HTR-8/SVneo (cell line): ENCODE results near the gene GIMD1.
A peak's percentile ranks its signal among the peaks of the same experiment; 100 is the strongest.

Source experiments
- DNase-seq: peaks from one replicate; pipeline ENCODE4 v3.0.0; 2011; ENCODE audit warnings: low spot score, mixed read lengths; ENCODE audit not compliant: insufficient read length
- FAIRE-seq: peaks from 2 replicates; lab custom pipeline; 2011; peaks lifted over from hg19 to GRCh38; lab: Jason Lieb, UNC

GIMD1 gene

GRCh38 chr4:106315968-106316772 is 52.4 kb downstream of the GIMD1 start, which contains the start of the genes AIMP1 and TBCK:
TSS of gene AIMP1 (plus strand) at chr4:106316550. CDS start at chr4:106325010, 8,460 bp downstream.
TSS of gene TBCK (minus strand) at chr4:106316209. CDS start at chr4:106308960, 7,249 bp downstream.
- no peak for FAIRE-seq
- peak; percentile 67 for DNase-seq

GRCh38 chr4:106315476-106315967 is 53.1 kb downstream of the GIMD1 start:
- no peak for DNase-seq
- FAIRE-seq: no peak

- FAIRE-seq: no peak
- DNase-seq: no peak
These were observed 53.6 kb downstream of the GIMD1 start for GRCh38 chr4:106314960-106315359.

DNA sequence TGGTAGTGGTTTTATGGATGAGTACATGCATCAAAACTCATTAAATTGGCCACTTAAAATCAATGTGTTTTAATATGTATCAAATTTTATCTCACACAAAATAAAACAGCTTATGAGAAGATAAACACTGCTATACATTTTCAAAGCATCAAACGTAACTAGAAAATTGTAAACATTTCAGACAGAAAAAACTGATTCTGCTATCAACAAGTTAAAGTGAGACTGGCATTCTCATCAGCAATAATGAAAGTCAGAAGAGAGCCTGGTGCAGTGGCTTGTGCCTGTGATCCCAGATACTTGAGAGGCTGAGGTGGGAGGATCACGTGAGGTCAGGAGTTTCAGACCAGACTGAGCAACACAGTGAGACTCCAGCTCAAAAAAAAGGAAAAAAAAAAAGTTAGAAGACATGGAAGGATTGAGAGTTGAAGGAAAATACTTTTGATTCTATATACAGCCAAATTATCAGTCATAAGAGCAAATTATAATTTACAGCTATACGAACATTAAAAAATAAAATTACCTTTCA is 55.5 kb downstream of the GIMD1 start:
- DNase-seq (no peak), FAIRE-seq (no peak)

- FAIRE-seq (no peak), DNase-seq (no peak)
These were observed 56.2 kb downstream of the GIMD1 start for GRCh38 chr4:106312377-106312776.
